PC-9 (cell line): ENCODE measurements around the gene ARRB1. TPM values are rescaled to one million over a fixed set of nuclear protein-coding genes. Genes with fewer than 3 reads are reported as not detected.

Experiments
- BruUV-seq: library from RNA; stranded (reverse); fragments of 400-500 nt; replicated peaks from 2 replicates; lab custom pipeline; 2021; lab: Mats Ljungman, UMichigan
- CTCF ChIA-PET: fragments of 300-600 bp; sonication (Branson Sonifier 250); formaldehyde crosslinking; loops from one replicate; lab custom pipeline; 2022; ENCODE audit warnings: antibody characterized with exemption; lab: Charles Lee
- POLR2A ChIA-PET: fragments of 300-600 bp; sonication (Branson Sonifier 250); formaldehyde crosslinking; loops from one replicate; lab custom pipeline; 2022; ENCODE audit warnings: antibody characterized with exemption; ENCODE audit not compliant: unreplicated experiment; lab: Charles Lee
- DNase-seq, 2 experiments: peaks; one replicate each; pipeline versions ENCODE4 v3.0.0 to v3.0.0-alpha.2; 2015 to 2022; ENCODE audit warnings: mixed read lengths in 1 of 2
- H2AFZ ChIP-seq: fragments of 200-600 bp; sonication (generic); 2 replicates; pipeline ENCODE4 v1.8.1; 2017; ENCODE audit warnings: antibody characterized with exemption
- H3F3A ChIP-seq: fragments of 200-600 bp; sonication (generic); 2 replicates; pipeline ENCODE4 v1.8.1; 2017; ENCODE audit warnings: antibody characterized with exemption, mild to moderate bottlenecking, low read depth; ENCODE audit not compliant: insufficient read depth
- H3K27ac ChIP-seq: fragments of 200-600 bp; sonication (generic); 2 replicates; pipeline ENCODE4 v1.6.1; 2016; ENCODE audit warnings: mixed run types
- H3K27me3 ChIP-seq: fragments of 200-600 bp; sonication (generic); 2 replicates; pipeline ENCODE4 v1.6.1; 2016; ENCODE audit warnings: low read depth, mixed run types; ENCODE audit not compliant: insufficient read depth
- H3K36me3 ChIP-seq: fragments of 200-600 bp; sonication (generic); 2 replicates; pipeline ENCODE4 v1.6.1; 2016; ENCODE audit warnings: low read depth, mixed run types
- H3K4me1 ChIP-seq: fragments of 200-600 bp; sonication (generic); replicated peaks from 2 replicates; pipeline ENCODE4 v1.6.1; 2016; ENCODE audit warnings: mixed run types; ENCODE audit not compliant: insufficient read depth
- H3K4me2 ChIP-seq: fragments of 200-600 bp; sonication (generic); 2 replicates; pipeline ENCODE4 v1.6.1; 2017; ENCODE audit warnings: mixed run types
- H3K4me3 ChIP-seq: fragments of 200-600 bp; sonication (generic); 2 replicates; pipeline ENCODE4 v1.6.1; 2016; ENCODE audit warnings: mixed run types
- H3K79me2 ChIP-seq: fragments of 200-600 bp; sonication (generic); 2 replicates; pipeline ENCODE4 v1.6.1; 2017; ENCODE audit warnings: low read depth, mixed run types
- H3K9me2 ChIP-seq: fragments of 200-600 bp; sonication (generic); 2 replicates; pipeline ENCODE4 v1.8.1; 2017; ENCODE audit warnings: mild to moderate bottlenecking; ENCODE audit not compliant: insufficient read depth
- H3K9me3 ChIP-seq: fragments of 200-600 bp; sonication (generic); 2 replicates; pipeline ENCODE4 v1.8.1; 2016; ENCODE audit warnings: low read depth; ENCODE audit not compliant: insufficient read depth
- H4K20me1 ChIP-seq: fragments of 200-600 bp; sonication (generic); 2 replicates; pipeline ENCODE4 v1.8.1; 2017; ENCODE audit not compliant: insufficient read depth
- CTCF ChIP-seq: fragments of 200-600 bp; sonication (generic); conservative IDR thresholded peaks from 2 replicates; pipeline ENCODE4 v1.6.1; 2017; ENCODE audit warnings: mixed run types, antibody characterized with exemption, mild to moderate bottlenecking, moderate library complexity
- EZH2 ChIP-seq: fragments of 200-600 bp; sonication (generic); IDR thresholded peaks from 2 replicates; pipeline ENCODE4 v1.8.0; 2017; ENCODE audit warnings: antibody characterized with exemption, low read depth
- intact Hi-C: fragments of 100-400 bp; cut with micrococcal nuclease; formaldehyde crosslinking; loops from one replicate; pipeline ENCODE4 v1.10.0; 2022; ENCODE audit not compliant: unreplicated experiment
- total RNA-seq: library from RNA; stranded (reverse); gene quantifications from 2 replicates; pipeline ENCODE4 v1.2.3, GENCODE V29; 2021

ARRB1 gene
- total RNA-seq, 1 experiment from 2014 or later, result 31.8 TPM

GRCh38 chr11:75260396-75261170 lies 90.9 kb downstream of the ARRB1 start:
- ChIA-PET POLR2A (no interaction called here), CTCF (interaction anchor here (0.6 kb wide), 2 partner anchors 8 to 325 kb away, joined by 3 read pairs; no protein-coding TSS in a partner anchor)
- no TSS peak for BruUV-seq

DNA sequence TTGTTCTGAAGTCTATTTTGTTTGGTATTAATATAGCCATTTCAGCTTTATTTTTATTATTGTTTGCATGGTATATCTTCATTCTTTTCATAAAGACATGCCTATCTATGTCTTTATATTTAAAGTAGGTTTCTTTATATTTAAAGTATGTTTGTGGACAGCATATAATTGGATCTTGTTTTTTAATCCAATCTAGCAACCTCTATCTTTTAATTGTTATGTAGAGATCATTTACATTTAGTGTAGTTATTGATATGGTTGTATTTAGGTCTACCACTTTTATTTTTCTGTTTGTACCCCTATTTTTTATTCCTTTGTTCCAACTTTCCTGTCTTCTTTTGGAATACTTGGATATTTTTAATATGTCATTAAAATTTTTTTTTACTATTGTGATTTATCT lies 97.1 kb downstream of the ARRB1 start:
- H3K4me2 ChIP-seq, result no peak overlapping the region
- peaks cover 28% of the 10 kb centered on the region; the same call in 1 of the 2 replicates for H3K27me3 ChIP-seq
- no peak overlapping the region for H3K27ac ChIP-seq
- H4K20me1 ChIP-seq, result no peaks in the 10 kb centered on the region
- DNase-seq, result no peak
- TF ChIP-seq EZH2, result no peak
- no peaks in the 10 kb centered on the region for H3K9me2 ChIP-seq
- no peak overlapping the region for H3K4me3 ChIP-seq
- no peaks in the 10 kb centered on the region for H3K79me2 ChIP-seq
- H3K4me1 ChIP-seq, result no peaks in the 10 kb centered on the region
- H2AFZ ChIP-seq, result no peak overlapping the region
- POLR2A ChIA-PET, result no interaction called here
- no peaks in the 10 kb centered on the region for H3F3A ChIP-seq
- intact Hi-C loops, result no loop called here
- H3K36me3 ChIP-seq, result no peaks in the 10 kb centered on the region
- CTCF ChIA-PET, result no interaction called here
- no TSS peak for BruUV-seq
- 0 out of 2 replicates have a peak, but pooled peaks cover 11% of the 10 kb centered on the region for H3K9me3 ChIP-seq

More at GRCh38 chr11:75260396-75261170, 90.9 kb downstream of the ARRB1 start:
- Histone ChIP-seq H3K9me3 (no peaks in the 10 kb centered on the region), H3K4me3 (no peak overlapping the region), H3K27me3 (0 out of 2 replicates have a peak, but pooled peaks cover 4% of the 10 kb centered on the region), H3K79me2 (no peaks in the 10 kb centered on the region), H3K4me1 (peaks cover 6% of the 10 kb centered on the region), H4K20me1 (no peaks in the 10 kb centered on the region; the same call in 1 of the 2 replicates), H2AFZ (no peak overlapping the region), H3F3A (no peaks in the 10 kb centered on the region), H3K27ac (no peak overlapping the region), H3K4me2 (no peak overlapping the region), H3K9me2 (no peaks in the 10 kb centered on the region), H3K36me3 (no peaks in the 10 kb centered on the region)
- TF ChIP-seq EZH2, result no peak
- TF ChIP-seq CTCF, result no peak
- DNase-seq, result no peak
- intact Hi-C loops, result no loop called here

- DNase-seq, result no peak
- no peak for TF ChIP-seq EZH2
- TF ChIP-seq CTCF, result no peak
- H3K27ac ChIP-seq, result no peak overlapping the region
- POLR2A ChIA-PET, result no interaction called here
- H2AFZ ChIP-seq, result no peak overlapping the region
- BruUV-seq, result no TSS peak
- H4K20me1 ChIP-seq, result no peaks in the 10 kb centered on the region
- CTCF ChIA-PET, result interaction anchor here (0.6 to 1.1 kb wide), 4 partner anchors 13 to 341 kb away, joined by 3 to 13 read pairs (median 4); no protein-coding TSS in a partner anchor
- no peaks in the 10 kb centered on the region for H3K9me2 ChIP-seq
- no peak overlapping the region for H3K4me2 ChIP-seq
- H3K4me1 ChIP-seq, result no peaks in the 10 kb centered on the region
- H3K27me3 ChIP-seq, result peaks cover 50% of the 10 kb centered on the region
- no peaks in the 10 kb centered on the region for H3K79me2 ChIP-seq
- H3K9me3 ChIP-seq, result 0 out of 2 replicates have a peak, but pooled peaks cover 11% of the 10 kb centered on the region
- no peaks in the 10 kb centered on the region for H3F3A ChIP-seq
- H3K4me3 ChIP-seq, result no peak overlapping the region
- intact Hi-C loops, result loop anchor here (1.0 kb wide), 1 partner anchor 44 kb away; no protein-coding TSS in a partner anchor
- no peaks in the 10 kb centered on the region for H3K36me3 ChIP-seq
These were observed 101.8 kb downstream of the ARRB1 start for GRCh38 chr11:75249704-75250103.
